ENCODE data around the gene CDH9. TPM values are rescaled to one million over a fixed set of nuclear protein-coding genes. Genes with fewer than 3 reads are reported as not detected.

CDH9 gene
- total and polyA plus RNA-seq, 2 of the 13 experiments (the other 11 are each of a cell fraction or from before 2014, with no cell fraction given): 0.03 to 0.24 TPM

- H3K4me1 ChIP-seq (ENCODE audit: insufficient read depth, low read length): no peaks in the 10 kb centered on the region
- in situ Hi-C loops (cut with HindIII; ENCODE audit: extremely low pct_ligation_motif_present, low pct_unique_long_range_greater_than_20kb) (no loop called here), intact Hi-C loops (cut with micrococcal nuclease; ENCODE audit: unreplicated experiment) (no loop called here)
- H3K27ac ChIP-seq (ENCODE audit: extremely low read length, insufficient read depth, low read length): no peak overlapping the region
- no peak for FAIRE-seq
- ATAC-seq: no peak
- no peaks in the 10 kb centered on the region for H3K79me2 ChIP-seq (ENCODE audit: insufficient read depth, low read length)
- no peaks in the 10 kb centered on the region for H4K20me1 ChIP-seq (ENCODE audit: insufficient read depth, low read length)
- DNase-seq (ENCODE audit: low spot score): no peak
- H3K27me3 ChIP-seq (ENCODE audit: control insufficient read depth in 1 of 2, insufficient read depth in 2 of 2, low read length in 2 of 2): no peaks in the 10 kb centered on the region
- CTCF ChIA-PET (ENCODE audit: low intra/inter-chr PET ratio, low total read pairs): no interaction called here
- H3K9ac ChIP-seq (ENCODE audit: insufficient read depth, low read depth, low read length): no peak overlapping the region
- no peaks in the 10 kb centered on the region for H3K9me3 ChIP-seq (ENCODE audit: low read length)
- no TSS peak for BruUV-seq (replicated peaks)
- H3K4me3 ChIP-seq (replicated peaks in 1 of 3; ENCODE audit: insufficient read depth in 1 of 3, low read depth in 2 of 3, low read length in 3 of 3): no peak overlapping the region
- H3K36me3 ChIP-seq (replicated peaks in 1 of 2; ENCODE audit: control insufficient read depth in 1 of 2, insufficient read depth in 2 of 2, low read length in 2 of 2): no peaks in the 10 kb centered on the region
- no peak overlapping the region for H2AFZ ChIP-seq (ENCODE audit: low read length)
- no peak for TF ChIP-seq YEATS4 (CRISPR knock-in tag; IDR thresholded peaks at IDR 0.05; ENCODE audit: borderline replicate concordance)
- TF ChIP-seq ZNF7 (CRISPR knock-in tag; IDR thresholded peaks at IDR 0.05): no peak
- TF ChIP-seq GATAD1 (CRISPR knock-in tag; IDR thresholded peaks at IDR 0.05): no peak
- no peak for TF ChIP-seq THYN1 (CRISPR knock-in tag; IDR thresholded peaks at IDR 0.05; ENCODE audit: borderline replicate concordance, low read depth)
- POLR2A ChIA-PET: no interaction called here
- no peak overlapping the region for H3K4me2 ChIP-seq (ENCODE audit: low read depth, low read length)
- 0% methylated on average over 1 of the region's 1 CpG for WGBS (ENCODE audit: low lambda C conversion rate)
Observed at GRCh38 chr5:27034565-27034964, 3.8 kb downstream of the CDH9 start.

GRCh38 chr5:27026801-27027200 lies 11.6 kb downstream of the CDH9 start:
- H2AFZ ChIP-seq (ENCODE audit: low read length): no peak overlapping the region
- DNase-seq (ENCODE audit: low spot score) (no peak), FAIRE-seq (no peak), ATAC-seq (no peak)
- H3K4me2 ChIP-seq (ENCODE audit: low read depth, low read length): no peak overlapping the region
- H3K27ac ChIP-seq (ENCODE audit: extremely low read length, insufficient read depth, low read length): no peak overlapping the region
- H3K27me3 ChIP-seq (ENCODE audit: control insufficient read depth in 1 of 2, insufficient read depth in 2 of 2, low read length in 2 of 2): no peaks in the 10 kb centered on the region
- no TSS peak for BruUV-seq (replicated peaks)
- no peak overlapping the region for H3K4me3 ChIP-seq (replicated peaks in 1 of 3; ENCODE audit: insufficient read depth in 1 of 3, low read depth in 2 of 3, low read length in 3 of 3)
- no peaks in the 10 kb centered on the region for H3K9me3 ChIP-seq (ENCODE audit: low read length)
- ChIA-PET CTCF (ENCODE audit: low intra/inter-chr PET ratio, low total read pairs) (no interaction called here), POLR2A (no interaction called here)
- no peaks in the 10 kb centered on the region for H3K36me3 ChIP-seq (replicated peaks in 1 of 2; ENCODE audit: control insufficient read depth in 1 of 2, insufficient read depth in 2 of 2, low read length in 2 of 2)
- in situ Hi-C loops (cut with HindIII; ENCODE audit: extremely low pct_ligation_motif_present, low pct_unique_long_range_greater_than_20kb): no loop called here
- no peak overlapping the region for H3K9ac ChIP-seq (ENCODE audit: insufficient read depth, low read depth, low read length)
- intact Hi-C loops (cut with micrococcal nuclease; ENCODE audit: unreplicated experiment): no loop called here
- no peaks in the 10 kb centered on the region for H4K20me1 ChIP-seq (ENCODE audit: insufficient read depth, low read length)
- no peaks in the 10 kb centered on the region for H3K4me1 ChIP-seq (ENCODE audit: insufficient read depth, low read length)
- no peaks in the 10 kb centered on the region for H3K79me2 ChIP-seq (ENCODE audit: insufficient read depth, low read length)
- WGBS (ENCODE audit: low lambda C conversion rate): 27% methylated on average over 2 of the region's 2 CpGs
- no peak for TF ChIP-seq E2F2 (CRISPR knock-in tag; IDR thresholded peaks at IDR 0.05; ENCODE audit: borderline replicate concordance)
- no peak for TF ChIP-seq MEIS1 (CRISPR knock-in tag; IDR thresholded peaks at IDR 0.05; ENCODE audit: borderline replicate concordance)
- TF ChIP-seq CBX1 (IDR thresholded peaks at IDR 0.05; ENCODE audit: low read depth): no peak
- no peak for TF ChIP-seq ZNF709 (CRISPR knock-in tag; IDR thresholded peaks at IDR 0.05)
- TF ChIP-seq AKNA (CRISPR knock-in tag; IDR thresholded peaks at IDR 0.05; ENCODE audit: borderline replicate concordance): no peak
- no peak for TF ChIP-seq HOXA9 (CRISPR knock-in tag; IDR thresholded peaks at IDR 0.05; ENCODE audit: borderline replicate concordance)
- TF ChIP-seq ZNF343 (CRISPR knock-in tag; IDR thresholded peaks at IDR 0.05): no peak
- no peak for TF ChIP-seq AGO2 (optimal IDR thresholded peaks at IDR 0.05; ENCODE audit: low read depth, low read length)
- TF ChIP-seq ZNF143 (CRISPR knock-in tag; IDR thresholded peaks at IDR 0.05): no peak
- no peak for TF ChIP-seq HOXA5 (CRISPR knock-in tag; IDR thresholded peaks at IDR 0.05)

Measured in HepG2 (cell line).